Stimulated activated CD8-positive, alpha-beta memory T cell treated with anti-CD3 and anti-CD28 coated beads, Interleukin-15, amount 100 ng/mL, for 1 hour (primary cell): Measurements from ENCODE around the gene TTLL6.

Experiments
- DNase-seq: peaks from one replicate; pipeline ENCODE4 v3.0.0-alpha.2; 2020; ENCODE audit warnings: low read depth

Gene TTLL6

DNA sequence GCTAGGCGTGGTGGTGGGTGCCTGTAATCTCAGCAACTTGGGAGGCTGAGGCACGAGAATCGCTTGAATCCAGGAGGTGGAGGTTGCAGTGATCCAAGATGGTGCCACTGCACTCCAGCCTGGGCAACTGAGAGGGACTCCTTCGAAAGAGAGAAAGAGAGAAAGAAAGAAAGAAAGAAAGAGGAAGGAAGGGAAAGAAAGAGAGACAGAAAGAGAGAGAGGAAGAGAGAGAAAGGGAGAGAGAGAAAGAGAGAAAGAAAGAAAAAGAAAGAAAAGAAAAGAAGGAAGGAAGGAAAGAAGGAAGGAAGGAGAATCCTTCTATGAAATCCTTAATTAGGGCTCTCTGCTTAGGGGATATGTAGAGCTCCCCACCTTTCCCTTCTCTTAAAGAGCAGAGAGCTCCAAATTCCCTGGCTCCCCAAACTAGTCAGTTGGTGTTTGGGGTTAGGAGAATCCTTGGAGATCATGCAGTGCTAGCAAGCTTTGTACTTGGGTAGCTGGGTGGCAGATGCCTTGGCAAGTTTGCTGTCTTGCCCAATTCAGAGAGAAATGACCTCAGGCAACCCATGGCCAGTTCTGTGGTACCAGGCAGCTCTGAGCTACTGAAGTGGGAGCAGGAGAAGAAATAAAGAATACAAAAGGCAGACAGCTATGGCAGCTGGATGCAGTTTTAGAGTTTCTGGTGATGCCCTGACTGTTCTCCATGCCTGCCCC, 79.5 kb downstream of the TTLL6 start:
- no peak for DNase-seq

- no peak for DNase-seq
Measured at GRCh38 chr17:48735062-48735351, 82.0 kb downstream of the TTLL6 start.

DNA sequence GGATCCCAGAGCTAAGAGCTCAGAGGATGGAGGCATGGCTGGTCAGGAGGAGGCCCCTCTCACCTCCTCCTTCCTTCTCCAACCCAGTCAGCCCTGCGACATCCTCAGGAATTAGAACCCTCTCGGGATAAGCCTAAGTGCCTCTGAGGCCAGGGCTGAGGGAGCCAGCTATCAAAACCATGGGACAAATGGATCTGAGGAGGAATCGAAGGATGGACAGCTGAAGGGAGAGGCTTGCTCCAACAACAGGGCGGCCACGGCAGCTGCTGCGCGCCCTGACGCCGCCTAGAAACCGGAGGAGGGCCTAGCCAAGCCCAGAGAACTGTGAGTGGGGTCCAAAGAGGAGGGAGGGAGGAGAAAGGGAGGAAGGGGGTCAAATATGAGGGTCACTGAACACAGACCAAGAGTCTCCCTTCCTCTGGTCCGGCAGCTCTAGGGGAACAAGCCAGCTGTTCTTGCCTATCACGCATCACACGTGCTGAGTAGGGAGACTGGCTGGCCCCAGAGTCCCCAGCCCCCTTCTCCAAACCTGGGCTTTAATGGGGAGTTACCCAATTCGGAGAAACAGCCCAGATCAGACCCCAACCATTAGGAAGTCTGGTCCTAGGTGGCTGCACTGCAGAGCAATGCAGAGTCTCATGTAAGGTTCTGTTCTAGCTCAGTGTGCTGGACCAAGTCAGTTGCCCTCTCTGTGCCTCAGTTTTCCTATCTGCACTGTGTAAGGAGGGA, 82.5 kb downstream of the TTLL6 start:
- no peak for DNase-seq

- DNase-seq: no peak
Measured at GRCh38 chr17:48733632-48734328, 83.2 kb downstream of the TTLL6 start.

DNA sequence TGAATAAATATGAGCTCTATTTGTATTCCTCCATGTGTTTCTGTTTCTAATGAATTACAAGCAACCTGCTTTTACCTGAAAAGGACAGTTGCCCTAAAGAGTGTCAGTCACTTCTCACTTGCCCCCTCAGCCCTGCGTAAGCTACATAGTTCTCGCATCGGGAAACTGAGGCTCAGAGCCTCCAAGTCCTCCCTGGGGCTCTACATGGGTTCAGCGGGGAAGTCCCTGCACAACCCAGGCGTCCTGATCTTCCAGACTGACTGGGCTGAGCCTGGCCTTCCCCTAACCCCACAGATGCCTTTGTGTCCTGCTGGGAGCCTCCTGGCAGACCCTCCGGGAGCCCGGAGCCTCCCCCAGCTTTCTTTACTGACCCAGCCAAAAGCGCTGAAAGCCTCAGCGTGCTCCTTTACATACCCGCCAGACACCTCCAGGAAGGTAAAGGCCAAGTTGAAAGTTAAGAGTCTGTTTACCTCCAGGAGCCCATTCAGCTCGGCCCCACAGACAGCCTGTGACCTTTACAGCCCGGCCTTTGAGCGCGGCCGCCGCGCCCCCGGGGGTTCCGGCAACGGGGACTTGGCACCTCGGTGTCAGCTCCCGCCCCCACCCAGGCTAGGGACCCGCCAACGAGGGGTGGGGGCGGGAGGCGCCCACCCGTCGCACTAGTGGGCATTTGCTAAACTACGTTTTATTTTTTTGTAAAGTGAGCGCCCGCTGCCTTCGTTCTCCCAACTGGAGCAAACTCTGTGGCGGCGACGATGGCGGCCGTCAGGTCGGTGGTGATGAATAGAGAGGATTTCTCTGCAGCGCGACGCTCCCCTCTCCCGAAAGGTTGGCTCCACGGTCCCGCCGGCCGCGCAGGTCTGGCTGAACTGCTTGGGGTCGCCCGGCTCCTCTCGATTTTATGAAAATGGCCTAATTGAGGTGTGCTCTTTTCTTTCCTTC, 84.1 kb downstream of the TTLL6 start:
- no peak for DNase-seq

GRCh38 chr17:48731355-48731754, 85.7 kb downstream of the TTLL6 start:
- no peak for DNase-seq

DNA sequence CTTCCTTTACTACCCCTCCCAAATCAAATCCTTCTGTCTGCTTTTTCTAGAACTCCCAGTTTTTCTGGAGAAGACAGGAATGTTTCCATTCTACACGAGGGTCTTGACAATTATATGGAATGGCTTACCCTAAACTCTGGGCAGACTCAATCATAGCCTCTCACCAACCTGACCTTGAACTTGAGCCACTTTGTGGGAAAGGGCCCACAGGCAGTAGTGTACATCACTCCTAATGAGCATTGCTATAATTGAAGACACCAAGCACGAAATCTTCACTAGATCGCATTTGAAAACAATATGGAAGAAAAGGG, 86.8 kb downstream of the TTLL6 start:
- no peak for DNase-seq

- no peak for DNase-seq
Measured at GRCh38 chr17:48729335-48730239, 87.4 kb downstream of the TTLL6 start.

DNA sequence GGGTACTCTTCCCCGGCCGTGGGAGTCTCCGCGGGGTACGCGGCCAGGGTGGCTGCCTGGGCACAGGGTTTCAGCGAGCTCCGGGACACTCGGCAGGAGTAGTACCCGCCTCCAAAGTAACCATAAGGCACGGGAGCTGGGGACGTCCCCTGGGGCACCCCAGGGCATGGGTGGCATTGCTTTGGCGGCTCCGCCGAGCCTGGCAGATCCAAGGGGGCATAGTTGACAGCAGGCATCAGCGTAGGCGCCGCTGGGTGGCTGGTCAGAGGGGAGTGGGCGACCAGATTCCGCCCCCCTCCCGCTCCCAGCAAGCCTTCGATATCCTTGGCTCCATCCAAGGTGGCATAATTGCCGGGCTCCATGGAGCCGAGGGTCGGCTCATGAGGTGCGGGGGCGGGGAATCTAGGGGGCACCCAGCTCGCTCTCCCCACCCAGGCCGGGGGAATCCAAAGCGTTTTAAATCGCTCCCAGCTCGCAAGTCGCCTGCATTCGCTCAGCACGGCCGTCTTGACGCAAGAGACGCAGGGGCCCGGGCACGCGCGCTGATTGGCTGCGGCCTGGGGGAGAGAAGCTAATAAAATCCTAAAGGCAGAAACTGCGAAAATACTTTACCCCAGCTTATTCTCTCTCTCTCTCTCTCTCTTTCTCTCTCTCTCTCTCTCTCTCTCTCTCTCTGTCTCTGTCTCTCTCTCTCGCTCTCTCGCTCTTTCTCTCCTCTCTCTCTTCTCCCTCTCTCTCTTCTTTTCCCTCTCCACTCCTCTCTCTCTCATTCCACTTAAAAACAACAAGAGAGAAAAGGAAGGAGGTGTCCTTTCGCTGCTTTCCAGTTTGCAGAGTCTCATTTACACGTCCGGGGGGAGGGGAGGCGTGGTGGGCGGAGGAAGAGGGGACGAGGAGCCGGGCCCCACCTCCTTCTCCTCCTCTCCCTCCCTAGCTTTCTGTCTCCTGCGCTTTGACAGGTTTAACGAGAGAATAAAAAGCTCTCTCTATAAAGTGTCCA, 88.5 kb downstream of the TTLL6 start, which contains the start of gene HOXB13:
HOXB13 (minus strand) TSS at position 519 of the 1,000 bp plus-strand sequence; CDS start at position 362, 157 bp downstream.
- no peak for DNase-seq

DNA sequence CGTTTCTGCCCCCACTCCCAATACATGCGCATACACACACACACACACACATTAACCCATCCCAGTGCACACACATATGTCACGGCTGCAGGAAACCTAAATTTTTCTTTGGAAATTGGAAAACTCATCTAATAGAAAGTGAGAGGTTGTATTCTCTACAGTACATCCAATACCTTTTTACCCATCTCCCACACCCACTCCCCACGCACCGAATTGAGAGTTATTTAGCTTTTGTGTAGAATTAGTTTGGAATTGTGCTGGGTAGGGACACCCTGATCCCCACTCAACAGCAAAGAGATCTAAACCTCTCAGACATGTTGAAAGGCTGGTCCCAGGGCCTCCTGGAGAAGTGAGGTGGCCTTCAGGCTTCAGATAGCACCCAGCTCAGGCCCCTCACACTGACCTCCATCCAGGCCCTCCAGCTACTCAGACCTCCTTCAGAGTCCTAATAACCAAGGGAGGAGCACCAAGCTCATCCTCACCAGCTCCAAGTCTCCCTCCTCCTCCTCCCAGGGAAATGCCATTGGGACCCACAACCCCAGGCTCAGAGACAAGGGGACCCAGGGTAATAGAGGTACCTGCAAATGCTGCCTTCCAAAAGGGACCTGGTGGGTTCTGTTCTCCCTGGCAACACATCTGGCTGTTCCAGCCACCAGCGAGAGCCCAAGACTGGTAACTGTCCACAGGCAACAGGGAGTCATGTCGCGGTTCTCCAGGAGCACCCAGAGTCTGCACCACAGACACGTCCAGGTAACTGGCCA, 89.4 kb downstream of the TTLL6 start:
- no peak for DNase-seq

DNA sequence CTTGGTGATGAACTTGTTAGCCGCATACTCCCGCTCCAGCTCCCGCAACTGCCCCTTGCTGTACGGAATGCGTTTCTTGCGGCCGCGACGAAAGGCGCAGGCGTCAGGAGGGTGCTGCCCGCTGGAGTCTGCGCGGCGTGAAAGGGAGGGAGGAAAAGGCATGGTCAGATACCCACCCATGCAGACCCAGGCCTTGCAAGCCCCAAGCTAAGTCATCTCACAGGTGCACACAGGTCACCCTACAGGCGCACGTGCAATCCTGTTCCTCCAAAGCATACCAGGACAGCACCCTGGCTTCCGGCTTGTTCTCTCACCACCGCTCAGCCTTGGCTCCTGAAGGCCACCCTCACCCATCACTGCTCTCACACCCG, 90.1 kb downstream of the TTLL6 start:
- DNase-seq: no peak

DNA sequence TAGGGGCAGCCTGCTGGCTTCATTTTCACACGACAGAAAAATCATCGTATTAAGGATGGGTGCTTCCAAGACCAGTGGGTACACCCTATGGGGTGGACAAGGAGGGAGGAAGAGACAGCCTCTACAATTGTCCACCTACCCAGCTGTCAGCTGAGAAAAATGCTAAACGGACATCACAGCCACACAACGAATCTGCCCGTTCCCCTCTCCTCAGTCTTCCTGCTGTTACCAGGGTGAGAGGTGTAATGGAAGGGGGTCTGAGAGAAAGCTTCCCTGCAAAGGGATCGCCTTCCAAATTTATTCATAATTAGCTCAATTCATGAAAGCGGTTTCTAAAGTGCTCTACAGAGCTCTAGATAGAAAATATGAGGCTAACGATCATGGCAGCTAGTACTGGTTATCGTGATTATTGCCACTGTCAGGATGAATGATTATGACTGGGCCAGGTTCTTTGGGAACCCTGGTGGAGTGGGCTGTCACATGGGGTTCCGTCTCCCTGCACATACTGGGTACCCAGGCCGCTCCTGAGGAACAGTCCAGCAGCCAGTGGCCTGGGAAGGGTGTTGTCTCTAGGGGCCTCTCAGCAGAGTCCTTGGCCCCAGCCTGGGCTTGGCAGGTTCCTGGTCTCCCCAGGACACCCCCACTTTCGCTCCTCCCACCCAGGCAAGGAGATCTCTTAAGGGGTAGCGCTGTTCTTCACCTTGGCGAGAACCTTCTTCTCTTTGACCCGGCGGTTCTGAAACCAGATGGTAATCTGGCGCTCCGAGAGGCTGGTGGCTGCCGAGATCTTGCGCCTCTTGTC, 90.7 kb downstream of the TTLL6 start:
- DNase-seq: no peak

GRCh38 chr17:48725288-48726064, 91.6 kb downstream of the TTLL6 start:
- DNase-seq: no peak

GRCh38 chr17:48725004-48725287, 92.1 kb downstream of the TTLL6 start:
- no peak for DNase-seq

DNA sequence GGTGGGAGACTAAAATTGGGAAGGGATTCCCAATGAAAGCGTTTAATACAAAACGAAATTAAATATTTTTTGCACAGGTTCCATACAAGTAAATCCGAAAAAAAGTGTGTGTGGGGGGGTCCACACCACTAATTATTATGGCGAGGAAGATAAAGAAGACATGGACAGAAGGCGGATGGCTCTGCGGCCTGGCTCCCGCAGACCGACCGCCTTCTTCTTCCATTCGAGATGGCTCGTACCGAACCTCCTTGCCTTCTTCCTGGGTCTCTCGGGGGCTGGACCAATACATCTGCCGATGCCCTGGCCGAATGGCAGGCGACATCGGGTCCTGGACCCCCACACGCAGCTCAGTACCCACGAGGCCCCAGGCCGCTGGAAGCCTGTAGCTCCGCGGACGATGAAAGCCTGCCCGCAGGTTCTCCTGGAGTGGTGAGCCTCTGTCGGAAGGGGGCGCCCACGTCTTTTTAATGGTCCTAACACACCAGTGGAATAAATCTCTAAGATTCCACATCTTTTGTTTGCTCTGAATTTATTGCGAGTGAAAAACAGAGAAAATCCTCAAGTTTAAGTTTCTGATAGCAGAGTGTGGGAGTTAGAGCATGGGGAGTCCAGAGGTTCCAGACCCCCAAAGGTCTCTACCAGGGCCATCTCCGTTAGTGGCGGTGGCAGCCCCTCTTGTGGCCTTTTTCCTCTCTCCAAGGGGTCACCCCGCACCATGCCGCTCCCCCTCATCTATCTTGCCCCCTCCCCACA, 92.6 kb downstream of the TTLL6 start:
- peak; percentile 68 for DNase-seq

DNA sequence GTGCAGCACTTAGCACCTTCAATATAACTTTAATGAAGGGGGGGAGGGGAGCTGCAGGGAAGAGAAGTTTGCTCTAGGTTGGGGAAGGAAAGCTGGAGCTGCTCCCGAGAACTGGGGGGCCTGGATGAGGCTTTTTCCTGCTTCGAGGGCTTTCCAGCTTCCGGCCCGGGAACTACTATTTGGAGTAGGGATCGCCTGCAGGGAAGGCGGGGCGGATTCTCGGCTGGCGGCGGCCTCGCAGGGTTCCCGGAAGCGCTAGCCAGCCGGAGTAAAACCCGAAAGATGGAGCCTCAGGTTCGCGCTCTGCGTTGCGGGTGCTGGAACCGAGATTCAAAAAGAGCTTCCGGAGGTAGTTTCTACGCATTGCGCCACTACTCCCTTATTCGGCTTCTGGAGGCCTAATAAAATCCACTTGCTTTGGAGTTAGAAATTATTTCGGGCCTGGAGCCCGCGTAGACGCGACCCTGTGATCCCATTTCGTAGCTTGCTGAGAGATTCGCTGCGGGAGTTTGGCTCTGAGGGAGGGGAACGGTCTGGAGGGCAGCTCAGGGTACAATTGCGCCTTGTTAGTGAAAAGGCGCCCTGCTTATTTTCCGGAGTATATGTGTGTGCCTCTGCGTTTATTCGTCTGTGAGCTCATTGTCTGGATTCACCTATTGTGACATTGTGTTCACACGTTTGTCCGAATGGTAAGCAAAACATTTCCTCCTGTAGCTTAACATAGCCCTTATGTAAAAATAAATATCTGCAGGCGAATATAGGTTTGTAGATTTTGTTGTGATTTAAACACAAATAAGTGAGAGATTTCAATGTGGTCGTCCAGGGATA, 93.4 kb downstream of the TTLL6 start:
- no peak for DNase-seq
